Transverse colon (tissue), 4 donors: ENCODE results near the gene GNA14. TPM values are rescaled to one million over a fixed set of nuclear protein-coding genes. Genes with fewer than 3 reads are reported as not detected.

Experiments
- DNase-seq: peaks from one replicate; pipeline ENCODE4 v3.0.0-alpha.2; 2019
- H3K27ac ChIP-seq, 4 donors: fragments of 200-600 bp; sonication (generic); 2 replicates each; pipeline ENCODE4 v1.5.1; 2016 to 2018; ENCODE audit warnings: inconsistent platforms in 4 of 4
- H3K27me3 ChIP-seq: fragments of 200-600 bp; sonication (generic); 2 replicates; pipeline ENCODE4 v1.5.1; 2017; ENCODE audit warnings: inconsistent platforms
- H3K36me3 ChIP-seq, 4 donors: fragments of 200-600 bp; sonication (generic); 2 replicates each; pipeline ENCODE4 v1.5.1; 2017 to 2019; ENCODE audit warnings: inconsistent platforms in 4 of 4
- H3K4me1 ChIP-seq, 4 donors: fragments of 200-600 bp; sonication (generic); 2 replicates each; pipeline ENCODE4 v1.5.1; 2017 to 2020; ENCODE audit warnings: inconsistent platforms in 4 of 4
- H3K4me3 ChIP-seq, 4 donors: fragments of 200-600 bp; sonication (generic); 1 replicate in 1 of 4; 2 replicates in 3 of 4; pipeline versions ENCODE4 v1.5.1 to v1.6.1; 2017 to 2019; ENCODE audit warnings: inconsistent platforms in 4 of 4
- H3K9me3 ChIP-seq, 2 donors: fragments of 200-600 bp; sonication (generic); 2 replicates each; pipeline ENCODE4 v1.5.1; 2017 to 2019; ENCODE audit warnings: inconsistent platforms in 2 of 2
- CTCF ChIP-seq, 5 experiments: fragments of 200-600 bp in 3 of 5; fragments of 450-650 bp in 2 of 5; sonication (generic) in 3 of 5; IDR thresholded peaks; 1 replicate in 2 of 5; 2 replicates in 3 of 5; pipeline ENCODE4 v1.5.1; 2016 to 2017; ENCODE audit warnings: antibody characterized with exemption in 5 of 5, inconsistent platforms in 3 of 5, mild to moderate bottlenecking in 2 of 5, moderate library complexity in 1 of 5
- EP300 ChIP-seq: sonication (generic); formaldehyde crosslinking; IDR thresholded peaks from one replicate; pipeline ENCODE4 v1.6.1; 2017; ENCODE audit warnings: antibody characterized with exemption, low read depth
- POLR2A ChIP-seq: fragments of 450-650 bp; IDR thresholded peaks from one replicate; pipeline ENCODE4 v1.6.1; 2016; ENCODE audit warnings: antibody characterized with exemption, mild to moderate bottlenecking, moderate library complexity
- POLR2AphosphoS5 ChIP-seq, 3 donors: sonication (generic); formaldehyde crosslinking; IDR thresholded peaks; one replicate each; pipeline ENCODE4 v1.6.1; 2016; ENCODE audit warnings: antibody characterized with exemption in 3 of 3
- WGBS, 2 donors: methylation state at CpG; one replicate each; pipeline ENCODE4 v1.1.5; 2018; ENCODE audit warnings: low coverage in 1 of 2; 5-methylcytosine and 5-hydroxymethylcytosine counted together
- in situ Hi-C, 4 donors: fragments of 200-750 bp; cut with MboI; loops; one replicate each; pipeline versions ENCODE4 v1.15.0 to v1.15.1; 2017; ENCODE audit warnings: low sequenced_read_pairs in 3 of 4, low pct_ligation_motif_present in 1 of 4, low pct_unique_long_range_greater_than_20kb in 1 of 4
- intact Hi-C: fragments of 100-400 bp; cut with DNase I; formaldehyde crosslinking; loops from one replicate; pipeline ENCODE4 v1.15.1; 2023; ENCODE audit warnings: low total_unique reads
- total RNA-seq, 4 donors: library from RNA; depleted of rRNA; stranded (reverse); fragments of >200 nt; gene quantifications; one replicate each; pipeline ENCODE4 v1.1.0, GENCODE V29; 2016

Gene GNA14
- total RNA-seq, 4 donors from 2014 or later, result 9.4 to 64.9 (median 16.9) TPM

GRCh38 chr9:77594963-77595362 lies 53.2 kb downstream of the GNA14 start:
- intact Hi-C loops (no loop called here), in situ Hi-C loops (no loop called here)
- Histone ChIP-seq H3K27ac (no peak overlapping the region), H3K27me3 (no peaks in the 10 kb centered on the region), H3K4me1 (peaks cover 0 to 43% (median 20%) of the 10 kb centered on the region in 4 donors), H3K4me3 (no peak overlapping the region), H3K36me3 (no peaks in the 10 kb centered on the region), H3K9me3 (no peaks in the 10 kb centered on the region)
- DNase-seq, result no peak
- no peak for TF ChIP-seq CTCF (IDR thresholded peaks at IDR 0.05)
- TF ChIP-seq EP300, result no peak
- TF ChIP-seq POLR2A, result no peak
- no peak for TF ChIP-seq POLR2AphosphoS5 (IDR thresholded peaks at IDR 0.05)
- WGBS, 2 donors, result 69 to 71% methylated on average over 3 of the region's 3 CpGs

- TF ChIP-seq CTCF (IDR thresholded peaks at IDR 0.05), result no peak
- TF ChIP-seq EP300, result no peak
- TF ChIP-seq POLR2A, result no peak
- no peak for TF ChIP-seq POLR2AphosphoS5 (IDR thresholded peaks at IDR 0.05)
- in situ Hi-C loops (no loop called here), intact Hi-C loops (no loop called here)
Measured at GRCh38 chr9:77593528-77593927, 54.6 kb downstream of the GNA14 start.

GRCh38 chr9:77592476-77592875 lies 55.6 kb downstream of the GNA14 start:
- TF ChIP-seq EP300 (no peak), POLR2A (no peak), POLR2AphosphoS5 (IDR thresholded peaks at IDR 0.05) (no peak), CTCF (IDR thresholded peaks at IDR 0.05) (no peak)
- Histone ChIP-seq H3K9me3 (no peaks in the 10 kb centered on the region), H3K27ac (no peak overlapping the region), H3K4me1 (peaks cover 8 to 43% (median 25%) of the 10 kb centered on the region in 4 donors), H3K27me3 (no peaks in the 10 kb centered on the region), H3K4me3 (no peak overlapping the region), H3K36me3 (no peaks in the 10 kb centered on the region)
- whole genome bisulfite sequencing, 2 donors, result 56 to 65% methylated on average over 2 of the region's 2 CpGs
- in situ Hi-C loops, result no loop called here
- intact Hi-C loops, result no loop called here
- no peak for DNase-seq

More at GRCh38 chr9:77593528-77593927, 54.6 kb downstream of the GNA14 start:
- Histone ChIP-seq H3K4me3 (no peak overlapping the region), H3K27ac (no peak overlapping the region), H3K36me3 (no peaks in the 10 kb centered on the region), H3K9me3 (no peaks in the 10 kb centered on the region), H3K27me3 (no peaks in the 10 kb centered on the region), H3K4me1 (peaks cover 3 to 43% (median 27%) of the 10 kb centered on the region in 4 donors)
- DNase-seq, result no peak
- 80 to 93% methylated on average over 1 to 4 of the region's 4 CpGs for WGBS, 2 donors

GRCh38 chr9:77589046-77589795 lies 58.9 kb downstream of the GNA14 start:
- TF ChIP-seq POLR2AphosphoS5 (IDR thresholded peaks at IDR 0.05) (peak in 1 of 3 donors; percentile 30), CTCF (IDR thresholded peaks at IDR 0.05) (no peak)
- in situ Hi-C loops, result no loop called here
- WGBS, 2 donors, result 43 to 48% methylated on average over 5 to 6 of the region's 6 CpGs
- Histone ChIP-seq H3K27ac (peak overlapping the region; percentile 74 to 86 (median 84)), H3K4me1 (peaks cover 8 to 39% (median 27%) of the 10 kb centered on the region in 4 donors), H3K4me3 (no peak overlapping the region), H3K27me3 (no peaks in the 10 kb centered on the region), H3K36me3 (no peaks in the 10 kb centered on the region), H3K9me3 (no peaks in the 10 kb centered on the region)
- peak; percentile 63 for DNase-seq
- intact Hi-C loops, result no loop called here
